HG02588 (cell line): ENCODE data around the gene KYNU.
"Not testable (repeated sequence)": the region's sequence is repeated elsewhere in the genome, so short reads cannot be mapped to it uniquely, and the experiment has no call there.

ENCODE experiments used
- ATAC-seq: cut with Tn5 transposase; IDR thresholded peaks from one replicate; pipeline ENCODE4 v1.9.1; 2021; ENCODE audit warnings: mild to moderate bottlenecking, moderate library complexity; ENCODE audit not compliant: unreplicated experiment

Gene KYNU

DNA sequence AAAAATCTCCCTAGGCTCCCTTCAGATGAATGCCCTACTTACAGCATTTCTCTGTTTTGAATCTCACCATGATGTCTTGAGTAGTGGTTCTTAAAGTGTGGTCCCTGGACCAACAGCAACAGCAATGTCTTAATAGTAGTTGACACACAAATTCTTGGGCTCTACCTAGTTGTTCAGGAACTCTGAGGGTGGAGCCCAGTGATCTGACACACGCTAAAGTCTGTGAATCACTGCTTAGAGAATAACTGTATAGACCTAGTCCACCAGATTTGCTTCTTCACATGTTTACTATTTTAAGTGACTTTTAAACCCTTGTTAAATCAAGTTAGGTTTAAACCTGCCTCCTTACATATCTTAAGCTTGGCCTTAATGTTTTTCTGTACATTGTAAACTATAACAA, 204.2 kb downstream of the KYNU start:
- ATAC-seq = no peak

- no peak for ATAC-seq
These were observed 206.2 kb downstream of the KYNU start for GRCh38 chr2:143083636-143084035.

- ATAC-seq = no peak
These were observed 207.0 kb downstream of the KYNU start for GRCh38 chr2:143084462-143084861.

DNA sequence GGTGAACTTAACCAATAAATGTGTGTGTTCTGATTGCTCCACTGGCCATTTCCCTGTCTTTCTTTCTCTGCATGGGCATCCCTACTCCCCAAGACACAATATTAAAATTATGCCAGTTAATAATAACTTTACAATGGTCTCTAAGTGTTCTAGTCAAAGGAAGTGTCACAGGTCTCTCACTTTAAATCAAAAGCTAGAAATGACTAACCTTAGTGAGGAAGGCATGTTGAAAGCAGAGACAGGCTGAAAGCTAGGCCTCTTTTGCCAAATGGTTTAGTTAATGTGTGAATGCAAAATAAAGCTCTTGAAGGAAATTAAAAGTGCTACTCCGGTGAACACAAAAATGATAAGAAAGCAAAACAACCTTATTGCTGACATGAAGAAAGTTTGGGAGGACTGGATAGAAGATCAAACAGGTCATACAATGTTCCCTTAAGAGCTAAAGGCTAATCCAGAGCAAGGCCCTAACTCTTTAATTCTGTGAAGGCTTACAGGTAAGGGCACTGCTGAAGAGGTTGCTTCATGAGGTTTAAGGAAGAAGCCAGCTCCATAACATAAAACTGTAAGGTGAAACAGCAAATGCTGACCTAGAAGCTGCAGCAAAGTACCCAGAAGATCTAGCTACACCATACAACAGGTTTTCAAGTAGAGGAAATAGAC, 207.8 kb downstream of the KYNU start:
- peak; percentile 55 for ATAC-seq

DNA sequence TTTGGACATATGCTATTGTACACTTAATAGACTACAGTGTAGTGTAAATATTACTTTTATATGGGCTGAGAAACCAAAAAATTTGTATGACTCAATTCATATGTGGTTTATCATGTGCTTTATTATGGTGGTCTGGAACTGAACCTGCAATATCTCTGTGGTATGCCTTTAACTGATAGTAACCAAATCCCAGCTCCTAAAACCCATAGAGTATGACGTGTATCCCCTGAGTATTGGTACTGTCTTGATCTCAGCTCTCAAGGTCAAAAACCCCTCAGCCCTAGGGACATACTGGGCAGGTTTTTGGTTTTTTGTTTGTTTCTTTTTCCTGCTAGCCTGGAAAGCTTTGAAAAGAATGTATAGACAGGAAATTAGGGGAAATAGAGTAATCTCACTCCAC, 209.6 kb downstream of the KYNU start:
- ATAC-seq = no peak

DNA sequence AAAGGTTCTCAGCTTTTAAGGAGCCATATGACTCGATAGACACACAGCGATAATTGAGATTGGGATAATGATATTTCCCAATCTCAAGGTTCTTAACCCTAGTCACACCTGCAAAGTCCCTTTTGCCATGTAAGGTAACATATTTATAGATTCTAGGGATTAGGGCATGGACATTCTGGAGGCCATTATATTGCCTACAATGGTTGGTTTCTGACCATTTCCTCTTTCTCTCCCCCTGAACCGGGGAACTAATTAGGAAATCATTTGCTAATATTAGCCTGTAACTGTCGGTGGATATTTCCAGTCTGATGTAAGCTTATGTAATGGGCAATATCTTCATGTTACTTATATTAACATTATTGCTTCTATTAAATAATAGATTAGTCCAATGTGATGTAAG, 210.9 kb downstream of the KYNU start:
- no peak for ATAC-seq

DNA sequence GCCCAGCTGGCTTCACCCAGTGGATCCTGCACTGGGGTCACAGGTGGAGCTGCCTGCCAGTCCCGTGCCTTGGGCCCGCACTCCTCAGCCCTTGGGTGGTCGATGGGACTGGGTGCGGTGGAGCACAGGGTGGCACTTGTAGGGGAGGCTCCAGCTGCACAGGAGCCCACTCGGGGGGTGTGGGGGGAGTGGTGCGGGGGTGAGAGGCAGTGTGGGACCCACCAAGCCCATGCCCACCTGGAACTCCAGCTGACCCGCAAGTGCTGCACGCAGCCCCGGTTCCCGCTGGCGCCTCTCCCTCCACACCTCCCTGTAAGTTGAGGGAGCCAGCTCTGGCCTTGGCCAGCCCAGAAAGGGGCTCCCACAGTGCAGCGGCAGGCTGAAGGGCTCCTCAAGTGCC, 212.1 kb downstream of the KYNU start:
- not testable (repeated sequence) for ATAC-seq
